NT2/D1 (cell line): ENCODE results near the gene TM4SF4.

Experiments
- YY1 ChIP-seq: IDR thresholded peaks from 2 replicates; pipeline ENCODE4 v1.6.1; 2011; ENCODE audit not compliant: insufficient read length, insufficient read depth
- ZNF274 ChIP-seq: IDR thresholded peaks from 2 replicates; pipeline ENCODE4 v1.6.1; 2011; ENCODE audit warnings: mild to moderate bottlenecking, low read depth, low read length

GRCh38 chr3:149481056-149481455, 6.6 kb downstream of the TM4SF4 start:
- TF ChIP-seq YY1 (no peak), ZNF274 (no peak)
